GM18868 (cell line): Measurements from ENCODE around the gene SEL1L.
"Not testable (repeated sequence)": the region's sequence is repeated elsewhere in the genome, so short reads cannot be mapped to it uniquely, and the experiment has no call there.

ENCODE experiments used
- ATAC-seq: cut with Tn5 transposase; IDR thresholded peaks from one replicate; pipeline ENCODE4 v1.9.1; 2021; ENCODE audit warnings: mild to moderate bottlenecking, moderate library complexity; ENCODE audit not compliant: unreplicated experiment

The SEL1L gene

DNA sequence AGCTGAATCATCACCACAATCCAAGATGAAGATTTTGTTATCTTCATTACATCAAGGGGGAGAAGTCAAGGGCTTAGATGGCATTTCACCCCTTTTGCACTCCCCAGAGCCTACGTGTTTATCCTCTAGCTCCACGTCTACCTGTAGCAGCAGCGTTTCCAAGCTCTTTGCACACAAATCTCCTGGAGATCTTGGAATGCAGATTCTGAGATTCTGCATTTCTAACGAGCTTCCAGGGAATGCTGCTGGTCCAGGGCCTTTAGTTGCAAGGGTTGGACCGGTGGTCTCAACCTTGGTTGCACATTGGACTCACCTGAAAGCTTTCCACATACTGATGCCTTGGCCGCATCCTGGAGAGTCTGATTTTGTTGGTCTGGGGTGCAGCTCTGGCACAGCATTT is 84.1 kb downstream of the SEL1L start:
- ATAC-seq, result no peak

DNA sequence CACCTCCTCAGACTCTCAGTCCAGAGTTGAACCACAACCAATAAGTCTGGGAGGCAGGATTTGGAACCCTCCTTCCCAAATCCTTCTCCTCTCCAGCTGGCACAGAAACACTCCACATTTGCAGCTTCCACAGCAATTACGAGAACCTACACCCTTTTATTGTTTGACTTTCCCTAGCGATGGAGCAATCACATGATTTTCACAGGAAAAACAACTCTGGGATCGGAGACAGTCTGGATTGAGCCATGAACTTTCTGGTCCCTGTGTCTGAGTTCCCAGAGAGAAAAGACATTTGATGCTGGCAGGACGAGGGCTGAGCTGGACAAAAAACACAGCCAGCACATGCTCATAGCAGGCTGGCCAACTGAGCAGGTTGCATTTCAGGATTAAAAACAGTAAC is 84.5 kb downstream of the SEL1L start:
- ATAC-seq, result no peak

DNA sequence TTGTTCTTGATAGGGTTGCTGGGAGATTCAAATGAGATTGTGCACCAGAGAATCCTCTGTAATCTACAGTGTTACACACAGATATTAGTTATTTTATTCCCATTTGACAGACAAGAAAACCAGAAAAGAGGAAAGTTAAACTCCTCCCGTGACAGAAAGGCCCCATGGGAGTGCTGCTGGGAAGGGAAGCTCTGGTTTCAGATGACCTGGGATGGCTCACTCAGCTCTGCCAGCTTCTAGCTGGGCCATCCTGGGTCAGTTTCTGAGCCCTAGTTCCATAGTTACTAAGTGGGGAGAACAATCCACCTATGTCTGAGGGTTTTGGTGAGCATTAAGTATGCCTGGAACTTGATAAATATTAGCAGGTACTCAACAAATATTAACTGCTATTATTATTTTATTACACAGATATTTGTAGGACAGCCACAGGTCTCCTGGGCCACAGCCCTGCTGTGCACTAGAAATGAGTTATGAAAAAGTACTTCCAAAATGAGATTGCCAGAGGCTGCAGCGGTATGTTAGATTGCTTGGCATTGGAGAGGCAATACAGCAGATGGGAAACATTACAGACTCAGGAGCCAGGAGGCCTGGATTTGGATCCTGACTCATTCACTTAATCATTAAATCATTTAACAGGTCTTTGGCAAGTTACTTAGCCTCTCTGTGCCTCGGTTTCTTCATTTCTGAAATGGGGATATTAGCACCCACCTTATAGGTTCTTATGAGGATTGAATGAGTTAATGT is 86.5 kb downstream of the SEL1L start:
- no peak for ATAC-seq

DNA sequence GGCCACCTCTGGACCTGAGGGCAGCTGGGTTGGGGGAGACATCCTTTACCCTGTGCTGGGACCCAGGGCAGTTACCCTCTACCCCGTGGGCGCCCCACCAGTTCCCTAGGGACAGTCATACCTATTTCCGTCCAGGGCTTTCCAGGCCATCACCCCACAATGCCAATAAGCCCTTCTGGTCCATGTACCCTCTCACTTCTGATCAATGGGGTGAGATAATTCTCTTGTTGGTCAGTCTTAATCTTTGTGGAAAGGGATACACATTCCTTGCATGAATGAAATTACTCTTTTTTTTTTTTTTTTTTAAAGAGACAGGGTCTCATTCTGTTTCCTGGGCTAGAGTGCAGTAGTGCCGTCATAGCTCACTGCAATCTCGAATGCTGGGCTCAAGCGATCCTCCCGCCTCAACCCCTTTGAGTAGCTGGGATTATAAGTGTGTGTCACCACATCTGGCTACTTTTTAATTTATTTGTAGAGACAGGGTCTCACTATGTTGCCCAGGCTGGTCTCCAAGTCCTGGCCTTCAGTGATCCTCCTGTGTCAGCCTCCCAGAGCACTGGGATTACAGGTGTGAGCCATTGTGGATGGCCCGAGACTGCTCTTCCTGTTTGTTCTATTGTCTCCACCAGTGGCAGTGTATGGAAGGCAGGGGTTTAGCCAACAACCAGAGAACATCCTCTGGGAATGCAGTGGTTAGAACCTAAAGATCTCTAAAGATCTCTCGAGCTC is 87.2 kb downstream of the SEL1L start:
- no peak for ATAC-seq

DNA sequence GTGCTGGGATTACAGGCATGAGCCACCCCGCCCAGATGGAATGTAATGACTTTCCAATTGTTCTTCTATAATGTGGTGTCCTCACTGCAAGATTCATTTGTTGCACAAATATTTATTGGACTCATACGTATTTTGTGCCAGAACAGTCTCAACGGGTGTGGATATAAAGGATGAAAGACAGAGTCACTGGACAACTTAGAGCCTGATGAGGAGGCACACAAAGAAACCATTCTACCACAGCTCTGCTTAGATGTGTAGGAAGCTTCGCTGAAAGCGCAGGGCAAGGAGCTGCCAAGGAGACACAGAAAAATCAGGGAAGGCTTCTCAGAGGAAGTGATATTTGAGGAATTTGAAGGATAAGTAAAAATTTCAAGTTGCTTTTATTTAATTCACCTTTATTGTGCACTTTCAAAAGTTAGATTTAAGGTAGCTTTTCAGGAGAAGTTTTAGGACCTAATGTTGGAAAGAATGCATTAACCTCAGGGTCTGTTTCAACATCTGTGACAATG is 92.0 kb downstream of the SEL1L start:
- no peak for ATAC-seq

DNA sequence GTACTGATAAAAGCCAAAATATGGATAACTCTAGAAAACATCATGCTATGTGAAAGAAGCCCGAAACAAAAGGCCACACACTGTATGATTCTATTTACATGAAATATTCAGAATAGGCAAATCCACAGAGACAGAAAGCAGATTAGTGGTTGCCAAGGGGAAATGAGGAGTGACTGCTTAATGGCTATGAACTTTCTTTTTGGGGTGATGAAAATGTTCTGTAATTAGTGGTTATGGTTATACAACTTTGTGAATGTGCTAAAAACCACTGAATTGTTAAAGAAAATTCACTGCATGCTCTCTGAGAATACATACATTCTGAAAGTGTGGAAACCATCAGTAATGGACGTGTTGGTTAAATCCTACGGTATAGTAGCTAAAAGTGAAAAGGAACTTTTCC is 93.6 kb downstream of the SEL1L start:
- no peak for ATAC-seq

DNA sequence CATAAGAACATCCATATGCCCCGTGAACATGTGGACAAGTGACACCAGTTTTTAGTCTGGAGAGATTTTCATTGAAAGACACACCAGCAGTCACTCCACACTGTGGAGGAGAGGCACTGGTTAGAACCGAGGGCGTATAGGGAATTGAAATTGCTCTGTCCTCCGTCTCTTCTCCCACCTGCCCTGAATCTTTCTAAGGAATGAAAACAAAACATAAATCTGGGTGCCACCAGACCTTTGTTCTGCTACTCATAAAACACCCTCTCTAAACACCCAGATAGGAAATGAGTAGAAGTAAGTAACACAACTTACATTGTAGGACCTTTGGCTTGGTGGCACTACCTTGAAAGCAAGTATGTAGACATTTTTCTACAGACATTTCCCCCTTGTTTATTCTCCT is 96.4 kb downstream of the SEL1L start:
- no peak for ATAC-seq

DNA sequence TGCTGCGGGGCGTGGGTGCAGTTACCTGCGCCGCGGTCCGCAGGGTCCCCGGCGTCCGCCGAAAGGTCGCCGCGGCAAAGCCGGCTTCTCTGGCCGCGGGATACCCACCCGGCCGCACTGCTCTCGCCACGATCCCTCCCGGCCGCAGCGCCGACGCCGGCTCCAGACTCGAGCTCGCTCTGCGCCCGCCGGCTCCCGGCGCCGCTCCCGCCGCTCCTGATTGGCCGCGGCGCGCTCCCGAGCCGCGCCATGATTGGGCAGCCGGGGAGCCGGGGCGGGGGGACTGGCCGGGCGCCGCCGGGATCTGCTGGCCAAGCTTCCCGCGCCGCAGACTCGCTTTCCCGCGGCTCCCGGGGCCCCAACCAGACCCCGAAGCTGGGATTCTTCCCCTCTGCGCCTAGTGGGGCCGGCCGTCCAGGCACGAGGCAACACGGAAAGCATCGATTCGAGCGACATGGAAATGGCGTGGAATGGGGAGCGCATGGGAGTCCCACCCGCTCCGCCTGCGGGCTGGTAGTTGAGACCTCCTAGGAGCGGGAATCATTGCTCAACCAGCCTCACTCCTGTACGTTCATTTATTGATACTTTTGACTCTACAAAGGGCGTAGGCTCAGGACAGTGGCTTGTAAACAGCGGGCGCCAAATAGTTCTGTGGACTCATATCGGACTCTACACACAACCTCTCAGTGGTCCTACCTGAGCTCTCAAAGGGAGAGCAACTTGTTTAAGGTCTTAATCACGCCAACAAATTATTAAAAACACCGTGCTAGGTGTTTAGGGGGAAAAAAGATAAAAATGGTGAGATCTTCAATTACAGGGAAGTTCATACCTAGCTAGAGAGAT is 97.1 kb downstream of the SEL1L start:
- ATAC-seq, result peak; percentile 86

DNA sequence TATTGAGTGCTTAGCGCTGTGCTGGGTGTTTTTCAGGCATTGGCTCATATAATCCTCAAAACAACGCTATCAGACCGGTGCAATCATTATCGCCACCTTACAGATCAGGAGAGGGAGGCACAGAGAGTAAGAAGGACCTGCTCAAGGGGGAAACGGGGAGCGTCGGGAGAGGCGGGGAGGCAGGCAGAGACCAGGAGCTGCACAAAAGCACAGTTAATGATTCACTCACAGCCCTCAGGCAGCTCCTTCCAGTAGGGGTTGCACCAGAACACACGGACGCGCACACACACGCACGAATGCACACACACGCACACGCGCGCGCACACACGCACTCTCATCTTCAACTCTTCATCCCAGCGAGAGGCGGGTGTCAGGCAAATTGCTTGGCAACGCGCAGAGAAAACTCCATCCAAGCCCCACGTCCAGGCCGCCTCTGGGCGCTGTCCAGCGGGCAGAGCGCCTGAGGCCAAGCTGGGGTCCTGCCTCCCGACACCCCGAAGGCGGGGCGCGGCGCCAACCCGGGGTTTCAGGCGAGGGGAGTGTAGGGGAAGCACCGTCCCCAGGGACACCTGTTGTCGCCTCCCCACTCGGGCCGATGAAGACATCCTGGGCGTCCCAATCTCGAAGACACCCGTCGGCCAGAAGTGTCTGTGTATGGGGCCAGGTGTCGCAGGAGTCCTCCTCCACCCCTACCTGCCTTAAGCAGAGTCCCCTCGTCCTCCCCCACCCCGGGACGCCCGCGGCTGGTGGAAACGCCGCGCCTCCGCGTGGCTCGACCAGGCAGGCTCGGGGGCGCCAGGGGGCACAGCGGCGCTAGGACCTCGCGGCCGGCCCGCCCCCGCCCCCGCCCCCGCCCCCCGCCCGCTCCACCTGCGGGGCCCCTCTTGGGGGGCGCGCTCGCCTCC is 98.0 kb downstream of the SEL1L start:
- peak; percentile 34 for ATAC-seq

DNA sequence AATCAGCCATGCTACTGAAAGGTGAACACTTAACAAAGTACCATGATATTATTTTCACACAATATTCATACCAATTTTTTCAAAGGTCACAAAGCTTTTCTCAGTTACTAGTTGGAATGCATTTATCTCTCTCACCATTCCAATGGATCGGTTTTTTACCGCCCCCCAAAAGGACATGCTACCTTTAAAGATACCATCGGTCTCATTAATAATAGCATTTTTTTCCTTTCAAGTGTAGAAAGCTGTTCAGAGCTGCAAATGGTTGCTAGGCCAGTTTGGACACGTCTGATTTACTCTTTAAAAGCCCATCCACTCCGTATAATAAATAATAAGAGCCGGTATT is 98.6 kb downstream of the SEL1L start:
- no peak for ATAC-seq

DNA sequence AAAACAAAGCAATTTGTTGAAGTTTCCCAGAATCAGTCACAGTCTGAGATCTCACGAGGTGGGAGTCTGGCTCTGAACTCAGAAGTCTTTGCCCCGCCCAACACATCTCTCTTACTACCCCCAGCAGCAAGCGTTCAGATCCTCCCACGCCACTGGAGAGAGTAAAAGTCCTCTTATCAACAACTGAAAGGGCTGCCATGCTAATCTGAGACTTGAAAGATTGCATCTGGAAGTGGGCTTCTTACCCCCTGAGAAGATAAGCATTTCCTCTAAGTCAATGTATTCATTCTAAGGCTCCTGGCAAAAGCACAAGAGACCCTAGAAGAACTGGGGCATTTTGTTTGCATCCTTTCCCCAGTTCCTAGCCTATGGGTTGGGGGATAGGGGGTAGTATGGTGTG is 99.4 kb downstream of the SEL1L start:
- no peak for ATAC-seq

DNA sequence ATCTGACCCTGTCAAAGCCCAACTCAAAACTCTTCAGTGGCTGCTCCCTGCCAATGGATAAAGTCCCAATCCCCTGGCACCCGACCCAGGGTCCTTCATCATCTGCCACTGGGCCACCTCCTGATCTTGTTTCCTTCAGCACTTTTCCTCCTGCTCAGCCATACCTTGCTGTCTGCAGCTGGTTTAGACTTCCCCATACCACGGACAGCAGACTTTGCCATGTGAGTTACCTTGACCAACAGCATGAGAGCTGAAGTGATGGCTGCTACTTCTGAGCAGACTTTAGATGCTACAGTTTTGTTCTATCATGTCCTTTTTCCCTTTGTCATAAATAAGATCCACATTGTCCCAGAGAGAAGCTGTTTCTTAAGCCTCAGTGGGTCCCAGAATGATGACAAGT is 100.3 kb downstream of the SEL1L start:
- no peak for ATAC-seq

DNA sequence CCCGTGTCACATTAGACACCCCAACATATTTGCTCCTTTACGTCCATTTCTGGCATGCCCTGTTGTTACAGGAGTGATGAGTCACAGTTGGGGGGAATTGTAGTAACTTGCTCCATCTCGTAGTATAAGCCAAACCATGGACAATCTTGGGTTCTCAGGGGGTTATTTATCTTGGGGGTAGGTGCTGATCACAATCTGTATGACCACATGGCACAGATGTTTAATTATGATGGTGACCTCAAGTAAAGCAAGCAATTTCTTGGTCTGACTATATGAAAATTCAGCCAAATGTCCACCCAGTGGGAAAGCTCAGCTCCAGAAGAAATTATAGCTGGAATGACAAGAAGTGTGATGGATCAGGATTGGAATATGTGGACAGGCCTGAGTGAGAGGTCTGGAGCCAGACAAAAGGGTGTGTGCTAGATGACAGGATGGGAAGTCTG is 101.4 kb downstream of the SEL1L start:
- ATAC-seq, result no peak

DNA sequence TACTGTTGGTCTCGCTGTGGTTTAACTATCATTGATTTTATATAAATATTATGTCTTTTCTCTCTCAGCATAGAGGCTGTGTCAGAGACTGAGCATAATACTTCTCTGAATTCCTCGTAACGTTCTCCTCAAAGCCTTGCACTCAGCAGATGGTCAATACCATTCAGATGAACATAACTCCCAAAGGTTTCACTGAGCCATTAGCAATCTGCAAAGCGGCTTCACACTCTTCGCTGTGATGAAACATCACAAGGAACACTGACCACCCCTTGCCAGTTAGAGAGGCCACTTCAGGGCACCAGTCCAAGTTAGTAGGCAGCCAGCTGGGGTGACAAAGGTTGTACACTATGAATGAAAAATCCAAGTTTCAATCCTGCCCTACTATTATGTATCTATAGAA is 103.4 kb downstream of the SEL1L start:
- no peak for ATAC-seq

DNA sequence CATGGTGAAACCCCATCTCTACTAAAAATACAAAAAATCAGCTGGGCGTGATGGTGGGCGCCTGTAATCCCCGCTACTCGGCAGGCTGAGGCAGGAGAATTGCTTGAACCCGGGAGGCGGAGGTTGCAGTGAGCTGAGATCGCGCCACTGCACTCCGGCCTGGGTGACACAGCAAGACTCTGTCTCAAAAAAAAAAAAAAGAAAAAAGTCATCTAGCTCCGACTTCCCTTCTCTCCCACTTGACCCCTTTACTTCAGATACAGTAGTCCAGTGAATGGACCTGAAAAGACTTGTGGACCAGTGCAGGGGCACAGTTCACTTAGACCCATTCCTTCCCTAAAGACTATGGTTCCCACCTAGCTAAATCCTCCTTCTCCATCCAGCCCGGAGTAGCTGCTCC is 103.9 kb downstream of the SEL1L start:
- ATAC-seq, result not testable (repeated sequence)

DNA sequence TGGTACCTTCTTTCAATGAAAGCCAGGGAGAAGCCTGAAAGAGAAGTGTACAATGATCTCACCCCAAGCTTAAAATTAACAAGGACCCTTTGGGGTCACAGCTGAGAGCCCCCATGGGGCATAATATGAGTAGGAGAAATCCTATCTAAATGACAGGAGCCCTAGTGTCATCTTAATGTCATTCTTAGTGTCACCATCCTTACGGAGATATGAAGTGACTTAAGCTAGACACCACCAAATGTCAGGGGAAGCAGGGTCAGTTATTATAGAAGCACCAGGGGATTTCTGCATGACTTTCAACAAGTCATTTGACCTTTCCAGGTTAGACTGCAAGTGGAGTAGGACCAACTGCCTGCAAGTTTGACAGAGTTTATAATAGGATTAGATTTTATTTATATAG is 104.6 kb downstream of the SEL1L start:
- ATAC-seq, result no peak

DNA sequence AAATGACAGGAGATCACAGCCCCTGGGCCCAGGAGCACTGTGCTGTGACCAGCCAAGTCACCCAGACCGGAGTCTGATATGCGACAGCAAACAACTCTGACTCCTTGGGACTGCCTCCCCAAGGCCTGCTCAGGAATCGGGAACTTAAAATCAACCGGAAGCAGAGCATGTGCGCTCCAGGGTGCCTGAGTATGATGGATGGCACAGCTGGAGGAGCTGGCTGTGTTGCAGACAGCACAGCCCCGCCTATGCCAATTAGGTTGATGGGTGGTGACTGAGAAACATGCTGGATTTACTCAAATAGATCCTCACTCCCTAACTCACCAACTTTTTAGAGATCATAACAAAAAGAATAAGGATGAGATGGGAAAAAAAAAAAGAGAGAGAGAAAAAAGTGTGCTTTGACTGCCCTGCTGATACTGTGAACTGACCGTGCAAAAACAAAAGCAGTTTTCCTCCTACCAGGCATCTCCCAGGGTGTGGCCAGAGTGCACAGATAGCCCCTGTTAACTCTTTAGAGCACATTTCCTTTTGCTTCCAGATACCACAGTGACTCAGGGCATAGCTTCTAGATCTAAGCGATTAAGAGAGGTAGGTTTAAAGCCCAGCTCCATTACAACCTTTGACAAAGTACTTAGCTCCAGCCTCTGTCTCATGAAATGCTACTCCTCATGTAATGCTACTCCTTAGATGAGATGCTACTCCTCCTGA is 106.2 kb downstream of the SEL1L start:
- ATAC-seq, result no peak

DNA sequence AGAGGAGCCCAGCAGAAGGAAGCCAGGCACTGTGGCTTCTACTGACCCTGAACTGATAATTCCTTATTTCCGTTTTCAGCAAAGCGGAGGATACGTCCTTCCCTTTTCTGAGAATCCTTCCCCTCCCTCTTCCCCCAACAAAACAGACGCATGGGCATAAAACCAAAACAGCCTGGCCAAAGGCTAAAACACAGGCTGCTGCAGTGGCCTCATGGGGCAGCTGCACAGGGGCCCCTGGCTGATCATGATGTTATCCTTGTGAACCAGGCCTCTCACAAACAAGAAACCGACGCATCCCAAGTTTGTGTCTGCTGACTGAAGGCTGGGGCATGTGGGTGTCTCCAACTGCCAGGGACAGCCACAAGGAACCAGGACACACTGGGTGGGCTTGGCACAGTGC is 110.1 kb downstream of the SEL1L start:
- ATAC-seq, result no peak
